HG03469 (cell line): ENCODE data around the gene DHX16.
A peak's percentile ranks its signal among the peaks of the same experiment; 100 is the strongest.

Source experiments
- ATAC-seq: cut with Tn5 transposase; IDR thresholded peaks from one replicate; pipeline ENCODE4 v1.9.1; 2021; ENCODE audit warnings: mild to moderate bottlenecking, moderate library complexity, moderate number of reproducible peaks; ENCODE audit not compliant: unreplicated experiment

DHX16 gene

DNA sequence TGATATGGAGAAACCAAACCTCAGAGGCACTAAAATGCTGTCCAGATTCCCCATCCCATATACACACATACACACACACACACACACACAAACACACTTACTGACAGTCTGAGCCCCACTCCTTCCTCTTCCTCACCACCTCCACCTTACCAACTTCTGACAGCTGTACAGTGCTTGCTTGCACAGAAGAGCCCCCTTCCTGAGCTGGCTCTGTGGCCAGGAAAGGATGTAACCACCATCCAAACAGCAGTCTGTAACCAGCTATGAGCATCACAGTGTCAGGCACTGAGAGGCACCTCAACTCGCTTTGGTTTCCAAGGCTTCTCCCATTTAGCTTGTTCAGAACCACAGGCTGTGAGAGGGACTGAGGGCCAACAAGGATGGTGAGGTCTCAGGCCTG, 31.8 kb downstream of the DHX16 start:
- no peak for ATAC-seq

DNA sequence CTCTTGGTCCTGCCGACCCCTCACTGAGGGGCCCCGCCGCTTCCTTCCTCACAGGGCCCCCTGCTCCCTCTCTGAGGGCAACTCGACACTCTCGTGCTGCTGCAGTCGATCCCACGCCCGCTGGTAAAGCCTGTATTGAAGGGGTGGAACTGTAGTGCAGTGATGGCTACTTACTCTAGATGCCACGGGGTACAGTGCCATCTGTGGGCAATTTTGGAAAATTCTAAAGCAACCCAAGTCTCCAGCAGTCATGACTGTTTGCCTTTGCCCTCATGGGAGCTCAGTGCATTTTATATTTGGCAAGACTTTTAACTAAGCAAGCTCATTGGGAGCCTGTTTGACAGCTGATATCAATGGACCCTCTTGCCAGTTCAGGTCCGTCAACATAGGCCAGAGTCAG, 32.3 kb downstream of the DHX16 start:
- no peak for ATAC-seq

GRCh38 chr6:30635834-30636233, 37.0 kb downstream of the DHX16 start:
- ATAC-seq, result no peak

GRCh38 chr6:30626484-30627366, 46.1 kb downstream of the DHX16 start, which contains the start of gene ATAT1:
ATAT1 (plus strand) TSS chr6:30626874.
- no peak for ATAC-seq

- ATAC-seq, result no peak
Observed at GRCh38 chr6:30625511-30625910, 47.3 kb downstream of the DHX16 start.

- ATAC-seq, result no peak
Observed at GRCh38 chr6:30619561-30619960, 53.2 kb downstream of the DHX16 start.

GRCh38 chr6:30618270-30618797, 54.5 kb downstream of the DHX16 start:
- no peak for ATAC-seq

DNA sequence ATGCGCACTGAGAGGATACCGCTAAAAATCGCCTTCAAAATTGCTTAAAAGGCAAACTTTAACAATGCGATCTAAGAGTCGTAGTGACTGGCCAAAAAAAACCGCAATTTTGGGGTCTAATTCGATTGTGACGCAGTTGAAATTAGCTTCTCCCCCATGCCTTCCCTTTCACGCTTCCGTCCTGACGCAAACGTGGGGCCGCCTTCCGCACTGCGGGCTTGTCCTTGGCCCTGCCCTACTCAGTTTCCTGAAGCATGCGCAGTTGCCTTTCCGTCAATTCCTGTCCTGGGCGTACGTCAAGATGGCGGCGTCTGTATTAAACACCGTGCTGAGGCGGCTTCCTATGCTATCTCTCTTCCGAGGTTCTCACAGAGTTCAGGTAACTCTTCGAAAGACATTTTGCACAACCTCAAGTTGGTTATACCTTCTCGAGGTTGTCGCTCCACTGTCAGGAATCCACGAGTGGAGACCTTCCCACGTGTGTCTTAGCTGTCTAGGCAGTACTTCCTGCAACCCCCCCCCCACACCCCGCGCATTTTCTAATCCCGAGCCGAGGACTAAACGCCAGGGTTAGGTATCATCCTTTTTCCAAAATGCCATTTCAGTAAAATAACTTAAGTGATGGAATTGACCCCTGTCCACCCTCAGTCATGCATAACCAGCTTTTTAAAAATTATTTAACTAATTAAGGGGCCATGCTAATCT, 55.1 kb downstream of the DHX16 start, which contains the start of gene MRPS18B:
TSS of gene MRPS18B (plus strand) at position 276 of the 705 bp plus-strand sequence. CDS start at position 302, 26 bp downstream.
- peak; percentile 42 for ATAC-seq

DNA sequence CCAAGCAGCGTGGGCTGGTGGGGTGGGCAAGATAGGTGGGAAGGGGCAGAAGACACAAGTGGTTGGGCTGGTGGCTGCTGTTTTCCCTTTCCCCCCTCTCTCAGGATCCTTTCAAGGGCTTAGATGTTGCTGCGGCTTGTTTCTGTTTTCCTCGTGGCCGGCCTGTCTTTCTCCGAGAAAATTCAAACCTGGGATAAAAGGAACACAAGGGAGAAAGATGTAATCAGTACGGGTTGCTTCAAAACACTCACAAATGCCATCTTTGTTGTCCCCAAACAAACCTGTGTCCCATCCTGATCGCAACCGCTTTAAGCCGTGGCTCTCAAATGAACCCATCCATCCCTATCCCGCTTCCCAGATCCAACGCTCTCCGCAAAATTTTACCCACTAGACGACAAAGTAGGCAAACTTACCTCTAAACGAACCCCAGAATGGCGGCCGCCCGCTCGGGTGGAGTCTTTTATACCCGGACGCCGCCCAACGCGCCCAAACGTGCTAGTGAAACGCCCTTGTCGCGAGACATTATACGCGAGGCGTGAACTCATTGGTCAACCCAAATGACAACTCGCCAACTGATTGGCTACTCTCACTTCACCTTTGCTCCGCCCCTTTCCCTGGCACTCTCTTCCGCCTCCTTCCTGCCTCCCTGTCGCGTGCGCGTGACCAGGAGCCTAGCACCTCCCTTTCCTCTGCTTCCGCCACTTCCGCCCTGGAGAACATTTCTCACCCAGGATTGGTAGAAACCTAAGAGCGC, 55.8 kb downstream of the DHX16 start, which contains the start of gene PPP1R10:
TSS of gene PPP1R10 (minus strand) at position 433 of the 754 bp plus-strand sequence. CDS start 7,299 bp downstream, outside the sequence.
- peak; percentile 60 for ATAC-seq

GRCh38 chr6:30615958-30616810, 56.6 kb downstream of the DHX16 start:
- no peak for ATAC-seq

- ATAC-seq, result no peak
Observed at GRCh38 chr6:30615219-30615957, 57.4 kb downstream of the DHX16 start.

- ATAC-seq, result peak; percentile 25
Observed at GRCh38 chr6:30614843-30615218, 58.0 kb downstream of the DHX16 start.

DNA sequence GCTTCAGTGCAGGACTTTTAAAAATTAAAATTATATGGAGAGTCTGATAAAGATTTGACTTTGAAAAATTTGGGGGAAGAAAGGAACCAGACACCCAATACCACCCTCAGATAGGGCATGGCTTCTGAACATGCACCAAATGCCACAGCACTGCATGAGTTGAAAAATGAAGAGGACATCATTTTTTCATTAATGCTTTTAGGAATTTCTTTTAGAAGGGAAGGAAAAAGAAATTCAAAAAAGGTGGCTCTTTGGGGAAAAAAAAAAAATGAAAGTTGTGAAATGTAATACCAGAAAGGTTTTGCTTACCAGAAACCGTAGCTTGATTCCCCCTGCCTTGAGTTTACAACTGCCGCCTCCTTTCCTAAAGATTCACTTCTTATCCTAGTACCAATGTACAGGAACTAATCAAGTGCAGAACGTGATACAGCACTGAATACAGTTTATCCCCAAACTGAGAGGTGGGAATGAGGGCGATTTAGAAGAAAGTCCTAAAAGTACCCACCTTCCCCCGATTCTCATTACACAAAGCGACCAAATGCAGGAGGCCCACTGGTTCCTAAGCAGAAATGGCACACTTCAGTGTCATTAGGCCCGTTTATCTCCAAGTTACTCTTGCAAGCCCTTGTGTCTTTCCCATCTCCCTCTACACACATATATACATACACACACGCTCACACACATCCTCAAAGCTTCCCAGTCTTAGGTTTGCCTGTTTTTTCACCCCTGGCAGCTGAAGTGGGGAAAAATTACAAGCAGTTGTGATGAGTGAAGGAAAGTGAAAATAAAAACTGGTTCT, 58.6 kb downstream of the DHX16 start:
- ATAC-seq, result no peak

DNA sequence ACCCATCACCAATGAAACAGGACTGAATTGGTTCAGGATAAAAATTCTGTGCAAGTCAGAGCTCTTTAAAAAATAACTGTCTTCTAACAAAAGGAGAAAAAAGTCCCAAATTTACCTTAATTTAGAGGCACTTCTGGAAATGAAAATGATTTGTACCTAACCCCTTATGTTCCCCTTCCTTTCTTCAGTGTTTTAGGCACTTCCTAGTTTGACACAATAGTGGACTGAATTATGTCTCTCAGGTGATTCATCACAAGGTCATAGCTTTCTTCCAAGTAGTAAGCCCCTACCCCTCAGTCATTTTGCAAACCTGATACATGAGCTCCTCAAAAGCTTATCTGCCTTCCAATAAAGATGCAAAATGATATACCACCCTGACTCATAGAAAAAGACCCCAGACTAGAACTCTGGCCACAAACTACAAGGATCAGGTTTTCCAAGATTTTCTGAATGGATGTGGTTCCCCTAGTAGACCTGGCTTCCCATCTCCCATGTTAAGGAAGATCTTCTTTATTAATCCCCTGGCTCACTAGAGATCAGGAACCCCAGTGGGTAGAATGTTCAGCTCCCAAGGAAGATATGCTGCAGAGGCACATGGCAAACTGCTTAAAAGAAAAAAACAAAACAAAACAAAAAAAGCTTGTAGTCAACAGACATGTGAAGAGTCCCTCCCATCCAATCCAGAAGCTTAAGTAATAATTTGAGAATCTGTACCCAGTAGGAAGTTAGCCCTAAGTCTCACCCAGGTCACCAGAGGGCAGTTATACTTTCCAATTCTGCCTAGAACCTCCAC, 59.4 kb downstream of the DHX16 start:
- no peak for ATAC-seq

DNA sequence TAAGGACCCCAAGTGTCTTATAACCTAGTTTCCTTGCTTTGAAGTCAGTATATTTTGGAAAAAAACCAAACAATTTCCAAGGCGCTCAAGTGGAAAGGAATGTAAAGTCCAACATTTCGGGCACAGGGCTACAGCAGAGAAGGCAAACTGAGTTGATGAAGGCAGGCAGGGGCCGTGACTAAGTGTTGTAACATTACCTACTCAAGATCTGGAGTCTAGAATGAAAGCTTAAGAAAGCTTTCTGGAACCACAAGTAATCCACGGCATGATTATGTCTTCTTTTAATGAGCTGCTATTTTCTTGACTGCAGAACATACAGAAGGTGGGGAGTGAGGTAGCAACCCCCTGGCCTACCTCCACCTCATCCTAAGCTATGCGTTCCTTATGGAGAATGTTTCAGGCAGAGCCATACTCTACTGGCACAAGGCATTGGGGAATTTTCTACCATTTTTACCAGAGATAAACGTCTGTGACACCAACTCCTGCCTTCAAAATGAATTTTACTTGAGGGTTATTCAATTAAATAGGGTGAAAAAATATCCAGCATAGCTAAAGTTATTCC, 60.0 kb downstream of the DHX16 start:
- ATAC-seq, result no peak

- no peak for ATAC-seq
Observed at GRCh38 chr6:30612213-30612612, 60.6 kb downstream of the DHX16 start.

- ATAC-seq, result no peak
Observed at GRCh38 chr6:30611856-30612194, 61.0 kb downstream of the DHX16 start.
